GM18526 (cell line): ENCODE data around the gene ZCWPW2.

Experiments
- POLR2A ChIP-seq: IDR thresholded peaks from 3 replicates; pipeline ENCODE4 v1.6.1; 2011; ENCODE audit not compliant: insufficient read length; ENCODE audit errors: extremely low read depth

Gene ZCWPW2, protein sequence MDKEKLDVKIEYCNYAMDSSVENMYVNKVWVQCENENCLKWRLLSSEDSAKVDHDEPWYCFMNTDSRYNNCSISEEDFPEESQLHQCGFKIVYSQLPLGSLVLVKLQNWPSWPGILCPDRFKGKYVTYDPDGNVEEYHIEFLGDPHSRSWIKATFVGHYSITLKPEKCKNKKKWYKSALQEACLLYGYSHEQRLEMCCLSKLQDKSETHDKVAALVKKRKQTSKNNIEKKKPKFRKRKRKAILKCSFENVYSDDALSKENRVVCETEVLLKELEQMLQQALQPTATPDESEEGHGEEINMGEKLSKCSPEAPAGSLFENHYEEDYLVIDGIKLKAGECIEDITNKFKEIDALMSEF

DNA sequence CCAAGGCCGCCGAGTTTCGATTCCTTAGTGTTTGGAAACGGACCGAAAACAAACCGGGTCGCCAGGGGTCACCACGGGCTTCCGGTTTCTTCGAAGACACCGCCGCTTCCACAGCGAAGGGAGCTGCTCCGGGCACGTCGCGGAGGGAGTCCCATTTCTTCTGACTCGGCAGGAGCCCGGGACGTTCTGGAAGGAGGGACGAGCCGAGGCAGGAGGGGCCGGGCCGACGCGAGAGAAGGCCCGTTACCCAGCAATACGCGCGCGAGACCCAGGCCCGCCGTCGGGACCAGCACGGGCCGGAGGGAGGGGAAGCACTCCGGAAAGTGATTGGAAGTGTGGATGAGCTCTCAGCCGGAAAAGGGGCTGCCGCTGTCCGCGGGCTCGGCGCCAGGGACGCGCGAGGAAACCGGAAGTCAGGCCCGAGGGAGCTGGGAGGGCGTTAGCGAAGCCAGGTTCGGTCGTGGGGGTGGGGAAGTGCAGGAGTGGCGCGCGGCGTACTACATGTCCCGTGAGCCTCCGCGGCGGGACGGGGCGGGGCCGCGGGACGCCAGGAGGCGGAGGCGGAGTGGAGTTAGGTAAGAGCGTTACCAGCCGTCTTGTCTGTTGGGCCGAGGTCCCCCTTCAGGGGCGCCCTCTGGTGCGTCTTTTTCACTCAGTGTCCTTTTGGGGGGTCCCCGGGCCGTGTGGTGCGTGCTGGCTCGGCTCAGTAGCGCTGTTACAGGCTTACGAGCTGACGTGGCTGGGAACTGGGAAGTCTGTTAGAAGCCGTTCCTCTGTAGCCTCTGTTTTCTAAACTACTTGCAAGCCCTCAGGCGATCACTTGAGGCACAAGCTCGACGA lies at the start of gene ZCWPW2, which contains the start of gene AZI2:
Gene ZCWPW2, plus strand, starts transcription at position 93 of the 840 bp plus-strand sequence. CDS start 64,348 bp downstream, outside the sequence.
Gene AZI2, minus strand, starts transcription at position 196 of the 840 bp plus-strand sequence. CDS start 8,207 bp downstream, outside the sequence.
- peak; percentile 64 for TF ChIP-seq POLR2A

DNA sequence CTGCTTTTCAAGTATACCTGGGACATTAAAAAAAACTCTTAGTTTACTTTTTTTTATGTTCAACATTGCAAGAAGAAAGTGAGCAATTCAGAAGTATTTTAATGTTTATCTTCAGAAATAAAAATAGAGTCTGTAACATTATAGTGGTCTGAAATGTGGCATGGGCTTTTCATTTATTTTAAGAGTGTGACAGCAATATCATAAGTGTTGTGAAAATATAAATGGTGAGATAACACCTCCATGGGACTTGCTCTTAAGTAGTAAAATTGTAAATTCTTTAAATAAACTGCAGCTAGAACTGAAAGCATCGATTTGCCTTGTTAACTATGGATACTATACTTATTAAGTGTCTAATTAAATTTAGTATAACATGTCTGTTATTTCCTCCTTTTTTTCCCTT lies 48.8 kb upstream of the ZCWPW2 start:
- no peak for TF ChIP-seq POLR2A

DNA sequence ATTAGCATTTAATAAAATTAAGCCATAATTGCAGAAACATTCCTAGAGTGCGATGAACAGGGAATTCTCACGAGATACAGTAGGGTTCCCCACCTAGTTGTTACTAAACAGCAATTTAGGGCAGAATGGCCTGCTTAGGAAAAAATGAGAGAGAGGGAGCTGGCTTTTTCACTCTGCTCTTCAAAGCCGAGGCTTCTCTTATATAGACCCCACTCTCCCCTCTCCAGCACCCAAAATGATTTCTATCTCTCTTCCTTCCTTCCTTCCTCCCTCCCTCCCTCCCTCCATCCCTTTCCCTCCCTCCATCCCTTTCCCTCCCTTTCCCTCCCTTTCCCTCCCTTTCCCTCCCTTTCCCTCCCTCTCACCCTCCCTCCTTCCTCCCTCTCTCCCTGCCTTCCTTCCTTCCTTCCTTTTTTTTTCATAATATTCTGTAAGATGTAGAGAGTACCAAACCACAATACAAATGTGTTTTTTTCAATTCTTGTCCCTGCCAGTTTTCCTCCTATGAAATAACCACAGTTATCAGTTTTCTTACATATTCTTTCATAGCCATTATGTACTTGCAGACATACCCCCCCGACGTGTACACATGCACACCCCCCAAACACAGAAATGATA lies 48.1 kb upstream of the ZCWPW2 start:
- no peak for TF ChIP-seq POLR2A

DNA sequence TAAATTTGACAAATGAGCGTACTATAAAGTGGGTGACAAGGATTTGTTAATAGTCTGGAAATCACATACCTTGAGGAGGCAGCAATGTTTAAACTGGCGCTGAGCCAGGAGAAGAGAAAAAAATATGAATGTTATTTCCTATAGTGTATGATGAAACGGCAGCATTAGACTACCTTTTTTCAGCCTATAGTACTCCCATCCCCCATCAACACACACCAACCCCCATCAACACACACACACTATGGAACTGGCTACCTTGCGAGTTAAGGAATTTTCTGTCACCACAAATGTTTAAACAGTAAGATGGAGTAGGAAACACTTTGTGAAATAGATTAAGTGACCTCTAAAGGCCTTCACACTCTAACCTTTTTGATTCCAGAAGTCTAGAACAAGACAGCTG lies 46.8 kb upstream of the ZCWPW2 start:
- TF ChIP-seq POLR2A, result no peak

DNA sequence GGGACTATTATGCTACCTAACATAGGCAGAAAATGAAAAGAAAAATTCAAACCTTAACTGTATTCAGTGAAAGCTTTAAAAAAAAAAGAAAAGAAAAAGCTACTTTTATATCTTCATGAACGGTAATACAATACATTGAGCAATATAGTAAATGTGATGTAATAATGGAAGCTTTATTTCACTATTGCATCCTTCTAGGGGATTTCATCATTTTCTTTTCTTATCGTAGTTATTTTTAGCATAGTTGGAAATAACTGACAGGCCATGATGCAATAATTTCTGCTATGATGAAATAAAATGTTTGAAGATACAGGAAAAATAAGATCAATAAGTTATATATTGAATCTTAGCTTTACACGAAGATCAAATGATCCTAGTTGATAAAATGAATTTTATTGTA lies 40.3 kb upstream of the ZCWPW2 start:
- no peak for TF ChIP-seq POLR2A

DNA sequence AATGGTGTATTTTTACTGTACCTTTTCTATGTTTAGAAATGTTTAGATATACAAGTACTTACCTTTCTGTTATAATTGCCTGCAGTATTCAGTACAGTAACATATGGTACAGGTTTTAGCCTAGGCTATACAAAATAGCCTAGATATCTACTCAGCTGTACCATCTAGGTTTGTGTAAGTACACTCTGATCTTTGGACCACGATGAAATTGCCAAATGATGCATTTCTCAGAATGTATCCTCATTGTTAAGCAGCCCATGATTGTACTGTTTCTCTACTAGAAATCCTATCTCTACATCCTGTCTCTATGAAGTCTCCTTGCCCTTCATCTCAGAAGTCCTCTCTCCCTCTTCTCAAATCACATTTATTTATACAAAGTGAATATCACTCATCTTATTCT lies 32.8 kb upstream of the ZCWPW2 start:
- TF ChIP-seq POLR2A, result no peak

DNA sequence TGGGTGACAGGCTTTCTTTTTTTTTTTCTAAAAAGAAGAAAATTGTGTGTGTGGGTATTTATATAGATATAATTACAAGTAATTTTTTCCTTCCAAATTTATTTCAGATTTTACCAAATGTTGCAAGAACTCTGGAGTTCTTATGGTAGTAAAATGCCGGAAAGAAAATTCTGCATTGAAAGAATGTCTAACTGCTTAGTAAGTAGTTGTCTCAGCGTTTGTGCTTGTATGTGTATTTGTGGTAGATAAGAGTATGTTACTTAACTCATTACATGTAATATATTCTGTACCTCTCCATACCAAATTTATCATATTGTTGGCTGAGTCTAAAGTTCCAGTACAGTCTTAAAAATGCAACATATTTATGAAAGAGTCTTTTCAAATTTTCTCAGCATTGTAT lies 32.3 kb upstream of the ZCWPW2 start:
- TF ChIP-seq POLR2A, result no peak

DNA sequence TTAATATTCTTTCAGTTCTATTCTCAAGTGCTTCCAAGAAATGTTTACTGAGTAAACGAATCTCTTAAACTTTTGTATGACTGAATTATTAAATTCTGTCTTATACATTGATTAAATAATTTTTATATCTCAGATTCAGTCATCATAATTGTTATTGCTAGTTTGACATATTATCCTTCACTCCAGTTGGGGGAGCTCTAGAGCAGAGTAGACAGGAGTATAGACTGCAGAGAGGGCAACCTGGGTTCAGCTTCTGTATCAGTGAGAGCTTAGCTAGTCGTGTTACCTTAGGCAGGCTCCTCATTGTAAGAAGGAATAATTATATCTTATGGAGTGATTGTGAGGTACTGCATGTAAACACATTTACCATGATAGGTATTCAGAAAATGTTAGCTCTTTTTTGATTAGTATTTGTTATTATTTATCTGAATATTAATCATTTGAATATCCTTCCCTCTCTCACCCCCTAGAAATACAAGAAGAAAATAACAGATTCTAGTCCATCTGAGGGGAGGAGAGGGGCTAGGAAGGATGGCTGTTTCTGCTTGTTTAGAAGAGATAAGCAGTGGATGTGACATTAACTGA lies 31.0 kb upstream of the ZCWPW2 start:
- TF ChIP-seq POLR2A, result no peak

DNA sequence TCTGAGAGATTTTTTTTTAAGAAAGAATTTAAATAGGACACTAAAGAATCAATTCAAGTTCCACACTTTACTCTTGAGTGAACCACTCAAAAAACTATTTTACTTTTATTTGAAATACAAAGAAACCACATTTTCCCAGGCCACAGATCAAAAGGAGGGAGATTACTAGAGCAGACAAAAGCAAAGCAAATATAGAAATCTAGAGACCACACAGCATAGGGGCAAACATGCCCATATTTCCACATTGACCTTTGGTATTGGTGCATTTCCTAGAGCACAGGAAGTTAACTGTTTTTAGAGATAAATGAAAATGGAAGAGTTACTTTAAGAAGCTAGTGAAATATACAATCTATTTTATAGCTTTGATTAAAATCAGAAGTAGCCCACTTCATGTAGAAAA lies 27.5 kb upstream of the ZCWPW2 start:
- no peak for TF ChIP-seq POLR2A

DNA sequence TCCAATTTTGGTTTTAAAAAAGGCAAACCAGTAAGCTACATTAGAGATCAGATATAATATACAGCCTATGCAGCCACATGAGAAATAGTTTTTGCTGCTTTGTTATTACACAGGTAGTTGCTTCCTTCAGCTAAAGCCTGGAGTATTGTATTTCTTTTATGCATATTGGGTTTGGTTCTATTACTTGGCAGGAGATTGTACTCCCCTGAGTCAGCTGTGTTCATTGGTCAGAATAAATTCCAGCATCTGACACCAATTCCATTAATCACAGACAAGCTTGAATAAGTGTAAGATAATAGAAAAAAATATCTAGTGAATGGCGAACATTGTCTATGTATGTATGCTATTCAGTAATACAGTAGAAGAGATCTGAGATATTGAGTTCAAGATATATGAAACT lies 26.1 kb upstream of the ZCWPW2 start:
- no peak for TF ChIP-seq POLR2A

DNA sequence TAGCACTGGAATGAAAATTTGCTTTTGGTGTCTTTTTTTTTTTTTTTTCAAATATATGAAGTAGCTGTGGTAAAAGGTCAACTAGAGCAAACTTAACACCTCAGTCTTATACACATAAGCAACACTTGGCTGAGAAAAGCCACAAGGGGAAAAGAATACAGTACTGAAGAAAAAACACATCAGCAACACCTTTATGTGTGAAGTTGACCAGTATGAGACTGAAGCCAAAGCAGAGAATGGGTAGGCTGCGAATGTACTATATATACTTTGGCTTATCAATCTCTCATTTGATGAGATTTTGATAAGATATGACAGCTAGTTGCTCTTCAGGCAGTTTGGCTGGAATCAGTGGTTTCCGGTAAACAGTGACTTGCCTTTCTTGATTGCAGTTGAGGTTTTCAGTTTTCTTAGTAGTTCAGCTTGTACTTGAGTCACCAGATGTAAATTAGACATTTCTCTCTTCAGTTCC lies 22.0 kb upstream of the ZCWPW2 start:
- no peak for TF ChIP-seq POLR2A

DNA sequence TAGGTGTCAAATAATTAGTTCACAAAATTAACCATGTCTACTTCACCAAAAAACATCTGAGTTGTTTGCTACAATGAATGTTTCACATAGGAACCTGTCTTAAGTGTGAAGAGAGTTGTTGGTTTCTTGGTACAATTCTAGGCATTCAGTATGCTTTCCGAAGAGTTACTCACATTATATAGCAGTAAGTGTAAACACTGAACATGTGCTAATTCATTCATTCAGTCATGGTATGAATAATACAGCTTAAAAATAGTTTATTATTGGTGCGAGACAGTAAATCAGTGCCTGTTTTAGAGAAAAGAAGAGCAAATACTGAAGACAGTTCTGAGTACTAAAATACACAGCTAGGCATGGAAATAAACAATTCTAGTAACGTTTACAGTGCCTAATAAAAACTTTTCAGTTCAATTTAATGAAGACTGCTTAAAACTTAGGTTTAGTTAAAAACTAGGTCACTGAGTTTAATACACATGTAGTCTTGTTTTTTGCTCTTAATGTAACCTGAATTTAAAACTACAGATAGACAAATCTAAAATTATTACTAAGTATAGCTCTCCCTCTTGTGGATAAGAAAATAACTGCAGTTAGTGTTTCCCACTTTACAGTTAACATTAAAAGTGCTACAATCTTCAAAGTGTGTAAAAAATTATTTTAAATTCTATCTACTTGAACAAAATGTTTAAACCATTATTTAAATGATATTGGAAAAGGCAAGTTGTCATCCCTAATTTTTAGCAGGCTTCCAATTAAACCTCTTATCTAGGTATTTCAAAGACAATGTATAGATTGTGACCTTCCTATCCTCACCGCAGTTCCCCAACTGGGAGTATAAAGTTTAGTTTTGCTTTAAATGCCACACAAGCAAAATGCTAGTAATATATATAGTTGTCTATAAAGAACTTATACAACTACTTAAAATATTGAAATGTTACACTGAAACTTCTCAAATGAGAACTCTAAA lies 20.1 kb upstream of the ZCWPW2 start:
- no peak for TF ChIP-seq POLR2A

DNA sequence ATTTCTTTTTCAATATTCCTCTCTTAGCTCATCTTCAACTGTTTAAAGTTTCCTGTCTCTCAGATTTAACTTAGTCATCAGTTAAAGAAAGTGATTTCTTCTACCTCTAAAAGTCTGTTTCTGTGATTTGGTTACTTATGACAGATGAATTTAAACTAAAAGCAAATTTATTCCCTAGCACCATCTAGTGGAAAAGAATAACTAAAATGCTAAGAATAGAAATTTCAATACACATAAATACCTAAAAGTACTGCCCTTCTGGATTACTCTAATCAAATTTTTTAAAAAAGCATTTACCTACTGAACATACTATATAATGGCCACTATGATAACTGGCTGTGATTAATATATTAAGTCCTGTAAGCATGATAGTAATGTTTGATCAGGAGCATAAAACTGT lies 14.0 kb upstream of the ZCWPW2 start:
- no peak for TF ChIP-seq POLR2A

DNA sequence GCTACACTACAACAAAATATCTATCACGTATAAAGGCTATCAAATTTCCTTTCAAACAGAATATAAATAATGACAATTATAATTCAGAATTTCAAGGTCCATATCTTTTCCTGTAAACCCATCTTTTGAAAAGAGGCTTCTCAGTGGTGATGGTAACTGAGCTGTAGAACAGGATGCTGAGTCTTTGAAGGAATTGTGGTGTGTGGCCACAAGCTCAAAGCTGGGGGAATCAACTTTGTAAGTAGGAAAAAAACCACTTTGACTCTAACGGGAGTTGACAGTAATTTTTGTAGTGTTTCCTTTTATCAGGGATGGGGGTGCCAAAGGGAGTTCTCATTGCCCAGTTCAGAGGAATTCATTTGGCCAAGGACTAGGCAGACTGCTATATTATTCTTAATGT lies 13.3 kb upstream of the ZCWPW2 start:
- TF ChIP-seq POLR2A, result no peak

DNA sequence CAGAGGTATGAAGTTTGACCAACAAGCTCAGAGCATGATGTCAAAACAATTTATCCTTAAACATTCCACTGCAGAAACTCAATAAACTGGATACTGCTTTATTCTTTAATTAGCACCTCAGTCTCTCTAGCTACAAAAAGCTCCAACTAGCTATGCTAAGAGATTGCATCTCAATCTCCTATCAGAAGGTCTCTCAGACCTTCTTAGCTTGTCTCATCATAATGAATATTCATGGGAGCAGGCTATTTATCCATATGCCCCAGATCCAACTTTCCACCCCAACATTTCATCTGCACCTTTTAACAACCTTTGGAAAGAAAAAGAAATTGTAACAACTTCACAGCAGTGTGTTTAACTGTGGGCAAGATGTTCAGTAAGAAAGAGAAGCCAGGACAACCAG lies 11.3 kb upstream of the ZCWPW2 start:
- no peak for TF ChIP-seq POLR2A

DNA sequence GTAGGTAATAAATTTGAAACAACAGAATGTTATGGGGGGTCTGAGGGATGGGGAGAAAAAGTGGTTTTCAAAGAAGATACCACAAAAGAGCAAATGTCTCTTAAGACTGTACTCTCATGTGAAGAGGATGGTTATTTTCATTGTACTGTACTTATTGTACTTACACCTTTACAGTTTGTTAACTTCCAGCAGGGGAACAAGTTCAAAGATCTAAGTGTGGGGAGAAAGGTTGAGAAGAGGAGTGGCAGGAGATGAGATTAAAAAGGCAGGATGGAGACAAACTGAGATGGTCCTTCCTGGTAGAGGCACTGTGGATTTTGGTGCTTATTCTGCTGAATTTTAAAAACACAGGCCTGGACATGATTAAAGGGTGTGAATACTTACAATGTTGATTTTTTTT lies 5.4 kb upstream of the ZCWPW2 start:
- TF ChIP-seq POLR2A, result no peak
